GM15510 (cell line): ENCODE results near the gene TAF13.

ENCODE experiments used
- POLR2A ChIP-seq: IDR thresholded peaks from 3 replicates; pipeline ENCODE4 v1.6.1; 2011; ENCODE audit warnings: borderline replicate concordance; ENCODE audit not compliant: insufficient read length; ENCODE audit errors: extremely low read depth

The TAF13 gene, protein sequence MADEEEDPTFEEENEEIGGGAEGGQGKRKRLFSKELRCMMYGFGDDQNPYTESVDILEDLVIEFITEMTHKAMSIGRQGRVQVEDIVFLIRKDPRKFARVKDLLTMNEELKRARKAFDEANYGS

DNA sequence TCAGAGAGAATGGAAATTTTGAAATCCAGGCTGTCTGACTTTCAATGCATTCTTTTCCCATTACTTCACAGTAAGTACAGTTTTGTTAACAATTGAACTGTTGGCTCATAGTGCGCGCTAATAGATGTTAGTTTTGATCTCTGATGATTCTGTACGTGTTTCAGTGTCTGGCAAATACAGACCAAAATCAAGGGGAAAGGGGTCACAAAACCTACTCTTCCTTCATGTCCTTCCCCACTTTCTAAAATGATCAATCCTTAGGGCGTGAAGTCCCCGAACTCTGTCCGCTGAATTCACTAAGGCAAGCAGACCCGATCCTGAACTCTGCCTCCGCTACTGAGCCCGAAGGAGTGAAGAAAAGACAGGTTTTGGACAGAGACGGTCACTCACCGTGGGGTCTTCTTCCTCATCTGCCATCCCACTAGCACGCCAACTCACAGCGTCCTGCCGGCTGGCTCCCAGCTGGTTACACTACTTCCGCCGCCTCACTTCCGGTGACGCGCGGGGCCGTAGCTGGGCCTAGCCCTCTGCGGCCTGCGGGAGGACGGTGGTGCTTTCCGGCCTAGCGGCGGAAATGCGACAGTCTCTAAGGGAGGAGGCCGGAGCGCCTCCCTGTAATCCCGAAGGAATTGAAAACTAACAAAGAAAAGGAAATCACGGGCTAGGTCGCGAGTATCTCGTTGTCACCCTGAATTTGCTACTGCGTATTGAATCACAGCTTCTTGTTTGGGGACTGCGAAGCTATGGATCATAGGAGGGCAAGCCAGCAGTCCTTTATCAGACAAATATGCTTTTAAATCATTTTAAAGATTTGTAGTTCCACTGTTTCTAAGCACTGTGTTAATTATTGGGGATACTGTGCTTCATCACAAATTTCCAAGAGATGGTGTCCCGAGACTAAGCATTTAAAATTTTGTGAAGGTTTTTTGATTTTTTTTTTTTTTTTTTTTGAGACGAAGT lies at the start of gene TAF13:
TAF13 (minus strand) TSS at position 473 of the 960 bp plus-strand sequence; CDS start at position 417, 56 bp downstream.
- peak; percentile 88 for TF ChIP-seq POLR2A

DNA sequence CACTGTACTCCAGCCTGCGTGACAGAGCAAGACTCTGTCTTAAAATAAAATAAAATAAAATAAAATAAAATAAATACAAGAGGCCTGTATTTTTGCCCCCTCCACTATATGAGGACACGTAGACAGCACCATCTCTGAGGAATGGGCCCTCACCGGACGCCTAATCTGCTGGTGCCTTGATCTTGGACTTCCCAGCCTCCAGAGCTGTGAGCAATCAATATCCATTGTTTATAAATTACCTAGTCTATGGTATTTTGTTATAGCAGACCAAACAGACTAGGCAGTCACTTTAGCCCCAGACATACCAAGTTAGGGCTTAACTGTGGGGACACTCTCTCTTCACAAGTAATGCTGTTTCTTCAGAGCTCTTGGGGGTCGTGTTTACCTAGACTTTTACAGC lies 44.6 kb upstream of the TAF13 start:
- no peak for TF ChIP-seq POLR2A

DNA sequence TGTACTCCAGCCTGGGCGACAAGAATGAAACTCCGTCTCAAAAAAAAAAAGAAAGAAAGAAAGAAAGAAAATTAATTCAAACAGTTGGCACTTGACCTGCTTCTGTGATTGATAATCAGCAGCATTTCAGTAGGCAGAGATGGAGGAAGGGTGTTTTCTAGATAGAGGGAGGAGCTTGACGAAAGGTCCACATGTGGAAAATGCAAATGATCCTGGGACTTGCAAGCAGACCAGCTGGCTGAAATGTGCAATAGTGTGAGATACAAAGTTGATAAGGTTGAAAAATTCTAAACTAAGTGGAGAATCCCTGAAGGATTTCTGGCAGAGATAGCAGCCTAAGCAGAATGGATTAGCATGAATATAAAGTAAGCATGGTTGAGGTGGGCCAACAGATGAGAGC lies 42.3 kb upstream of the TAF13 start:
- TF ChIP-seq POLR2A: no peak

DNA sequence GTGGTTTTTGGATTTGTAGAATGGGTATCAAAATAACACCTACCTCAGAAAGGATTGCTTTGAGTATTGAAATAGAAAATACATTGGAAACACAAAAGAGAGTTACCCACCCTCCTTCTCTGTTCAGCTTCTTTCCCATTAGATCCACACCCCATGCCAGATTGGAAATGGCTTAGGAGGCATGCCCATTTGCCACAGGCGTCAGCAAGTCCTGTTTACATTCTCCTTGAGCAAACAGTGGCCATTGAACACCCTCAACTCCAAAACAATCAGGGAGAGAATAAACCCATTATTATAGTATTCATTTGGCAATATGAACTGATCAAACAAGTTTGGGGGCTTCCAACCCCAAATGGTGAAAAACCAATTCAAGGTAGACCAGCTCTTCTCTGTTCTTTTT lies 40.5 kb upstream of the TAF13 start:
- TF ChIP-seq POLR2A: no peak

DNA sequence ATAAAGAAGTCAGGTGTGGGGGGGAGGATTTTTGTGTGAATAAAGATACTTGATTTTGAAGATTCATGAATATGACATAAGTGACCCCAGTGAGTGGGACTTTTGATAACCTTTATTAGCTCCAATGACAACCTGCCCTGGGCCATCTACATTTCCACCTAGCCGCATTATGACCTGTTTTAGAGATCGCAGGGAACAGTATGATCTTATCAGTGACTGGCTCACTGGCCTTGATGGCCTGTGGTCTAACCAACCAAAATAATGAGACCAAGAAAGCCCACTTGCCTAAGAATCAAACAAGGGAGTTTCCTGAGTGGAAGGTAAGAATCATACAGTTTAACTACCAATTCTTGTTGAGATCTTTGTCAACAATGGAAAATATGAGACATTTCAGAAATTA lies 39.9 kb upstream of the TAF13 start:
- TF ChIP-seq POLR2A: no peak

DNA sequence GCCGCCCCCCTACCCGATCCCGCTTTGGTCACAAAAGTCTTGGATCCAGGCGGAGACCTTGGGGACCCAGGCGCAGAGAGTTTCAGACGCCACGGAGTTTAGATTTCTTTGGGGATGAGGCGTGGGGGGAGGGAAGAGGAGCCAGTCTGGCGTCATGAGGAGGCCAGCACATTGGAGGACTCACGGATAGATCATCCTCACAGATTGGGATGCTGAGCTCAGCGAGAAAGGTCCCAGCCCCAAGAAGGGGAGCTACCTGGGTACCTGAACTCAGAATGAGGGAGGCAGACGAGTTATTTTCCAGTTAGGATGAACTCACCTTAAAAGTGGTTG lies 38.5 kb upstream of the TAF13 start:
- no peak for TF ChIP-seq POLR2A

DNA sequence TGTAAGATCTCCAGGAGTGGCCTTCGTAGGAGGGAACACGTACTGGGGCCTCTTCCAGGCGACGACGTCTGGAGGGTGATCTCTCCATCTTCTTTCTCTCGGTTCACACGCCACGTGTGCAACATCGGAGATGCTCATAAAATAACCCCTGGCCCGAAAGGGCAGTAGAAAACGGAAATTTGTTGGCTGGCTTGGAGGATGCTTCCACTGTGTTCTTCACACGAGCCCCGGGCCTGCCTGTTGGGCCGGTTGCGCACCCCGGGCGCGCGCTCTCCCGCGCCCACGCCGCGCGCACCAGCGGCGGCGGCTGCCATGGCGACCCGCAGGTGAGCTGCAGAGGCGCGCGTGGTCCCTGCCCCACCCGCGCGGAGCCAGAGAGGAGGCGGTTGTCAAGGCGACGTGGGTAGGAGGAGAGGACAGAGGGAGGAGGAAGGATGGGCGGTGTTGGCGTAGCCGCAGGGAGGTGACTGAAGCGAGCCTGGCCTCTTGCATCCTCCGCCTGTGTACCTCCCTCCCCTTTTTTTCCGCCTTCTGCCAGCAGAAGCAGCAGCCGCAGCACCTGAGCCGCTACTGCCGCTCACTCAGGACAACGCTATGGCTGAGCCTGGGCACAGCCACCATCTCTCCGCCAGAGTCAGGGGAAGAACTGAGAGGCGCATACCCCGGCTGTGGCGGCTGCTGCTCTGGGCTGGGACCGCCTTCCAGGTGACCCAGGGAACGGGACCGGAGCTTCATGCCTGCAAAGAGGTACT lies 38.0 kb upstream of the TAF13 start, which contains the start of gene ELAPOR1:
ELAPOR1 (plus strand) TSS at position 526 of the 752 bp plus-strand sequence; CDS start at position 595, 69 bp downstream.
- no peak for TF ChIP-seq POLR2A

DNA sequence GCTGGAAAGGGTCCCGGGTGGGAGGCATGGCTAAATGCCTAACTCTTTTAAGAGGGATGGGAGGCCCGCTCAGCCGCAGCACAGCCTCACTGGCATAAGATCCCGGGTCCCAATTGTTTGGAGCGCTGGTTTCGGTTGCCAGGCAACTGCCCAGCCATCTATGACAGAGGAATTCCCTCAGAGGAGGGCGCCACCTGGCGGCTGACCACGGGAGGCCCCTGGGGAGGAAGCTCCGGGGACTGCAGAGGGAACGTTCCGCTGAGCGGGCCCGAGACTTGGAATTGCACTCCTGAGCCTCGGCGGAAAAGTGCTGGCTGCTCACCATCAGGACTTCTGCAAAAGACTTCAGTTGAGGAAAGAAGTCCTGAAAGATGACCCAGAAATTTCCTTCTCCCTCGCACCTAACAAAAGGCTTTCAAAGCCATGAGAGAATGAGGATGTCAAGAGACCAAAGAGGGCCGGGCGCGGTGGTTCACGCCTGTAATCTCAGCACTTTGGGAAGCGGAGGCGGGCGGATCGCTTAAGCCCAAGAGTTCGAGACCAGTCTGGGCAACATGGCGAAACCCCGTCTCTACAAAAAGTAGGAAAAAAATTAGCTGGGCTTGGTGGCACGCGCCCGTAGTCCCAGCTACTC lies 37.0 kb upstream of the TAF13 start:
- no peak for TF ChIP-seq POLR2A

DNA sequence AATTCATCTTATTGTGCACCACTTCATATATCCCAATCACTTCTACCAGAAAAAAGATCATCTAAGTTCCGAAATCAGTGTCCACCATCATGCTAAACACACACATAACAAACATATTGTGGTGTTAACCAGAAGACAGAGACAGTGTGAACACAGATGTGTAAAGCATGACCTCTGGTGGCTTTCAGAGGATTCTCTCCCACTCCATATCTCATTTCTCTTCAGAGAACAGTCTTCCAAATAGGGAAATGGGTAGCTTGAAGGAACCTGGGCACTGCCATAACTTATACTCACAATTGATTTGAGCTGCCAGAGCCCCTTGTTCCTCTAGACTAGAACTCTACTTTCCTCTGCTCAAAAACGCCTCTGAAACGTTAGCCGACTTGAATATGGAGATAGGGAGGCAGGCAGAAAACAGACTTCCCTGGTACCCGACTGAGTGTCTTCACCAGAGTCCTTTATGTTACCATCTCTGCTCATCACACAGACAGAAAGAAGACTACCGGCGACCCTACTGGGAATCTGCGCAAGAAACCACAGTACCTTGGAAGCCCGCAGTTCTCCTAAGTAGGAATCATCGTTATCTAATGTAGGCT lies 36.4 kb upstream of the TAF13 start:
- TF ChIP-seq POLR2A: no peak

DNA sequence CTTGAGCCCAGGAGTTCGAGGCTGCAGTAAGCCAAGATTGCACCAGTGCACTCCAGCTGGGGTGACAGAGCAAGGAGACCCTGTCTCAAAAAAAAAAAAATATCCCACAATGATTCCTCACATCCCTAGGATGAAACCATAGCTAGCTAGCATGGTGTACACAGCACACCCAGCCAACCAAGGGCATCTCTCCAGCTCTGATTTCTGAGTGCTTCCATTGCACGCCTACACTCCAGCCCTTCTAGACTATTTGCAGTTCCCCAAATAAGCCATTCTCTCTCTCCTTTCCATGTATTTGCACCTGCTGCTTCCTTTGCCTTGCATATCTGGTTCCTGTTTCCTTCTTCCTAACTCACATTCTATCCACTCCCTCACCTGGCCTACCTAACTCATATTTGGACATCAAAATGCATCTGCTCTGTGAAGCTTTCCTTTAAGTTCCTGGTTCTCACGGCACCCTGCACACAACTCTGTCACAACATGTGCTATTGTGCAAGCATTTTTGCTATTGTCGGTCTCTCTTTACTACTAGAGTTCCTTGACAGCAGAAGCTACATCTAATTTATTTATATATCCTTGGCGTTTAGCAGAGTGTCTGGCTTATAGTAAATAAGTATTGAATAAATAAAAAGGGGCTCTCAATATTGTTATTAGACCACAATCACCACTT lies 35.7 kb upstream of the TAF13 start:
- TF ChIP-seq POLR2A: no peak

DNA sequence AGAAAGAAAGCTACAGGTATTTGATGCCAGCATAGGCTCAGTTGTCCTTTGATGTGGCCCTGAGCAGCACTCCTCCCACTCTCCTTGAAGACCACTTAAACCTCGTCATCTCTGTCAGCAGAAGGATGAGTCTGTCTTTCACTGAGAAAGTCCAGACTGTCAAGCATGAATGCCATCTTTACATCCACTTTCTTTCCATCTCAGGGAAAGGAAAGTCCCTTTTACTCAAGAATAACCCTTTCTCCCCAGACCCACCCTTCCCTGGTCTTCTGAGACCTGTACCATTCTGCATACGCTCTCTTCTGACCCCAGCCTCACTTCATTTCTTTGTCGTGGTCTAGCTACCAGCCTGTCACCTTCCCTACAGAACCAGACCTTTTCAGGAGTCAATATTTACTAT lies 34.1 kb upstream of the TAF13 start:
- no peak for TF ChIP-seq POLR2A

DNA sequence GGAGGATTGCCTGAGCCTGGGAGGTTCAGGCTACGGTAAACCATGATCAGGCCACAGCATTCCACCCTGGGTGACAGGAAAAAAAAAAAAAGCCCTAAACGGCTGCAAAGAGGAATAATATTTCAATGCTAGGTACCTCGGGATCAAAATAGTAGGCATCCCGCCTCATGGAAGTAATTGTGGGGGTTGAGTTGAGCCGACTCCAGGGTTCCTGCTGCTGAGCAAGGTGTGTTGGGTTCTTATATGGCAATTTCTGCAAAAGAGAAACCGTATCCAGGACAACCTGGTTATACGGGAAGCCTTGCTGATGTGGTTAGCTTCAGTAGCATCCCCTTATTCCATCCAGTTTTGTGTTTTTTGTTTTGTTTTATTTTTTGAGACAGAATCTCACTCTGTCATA lies 32.0 kb upstream of the TAF13 start:
- TF ChIP-seq POLR2A: no peak

DNA sequence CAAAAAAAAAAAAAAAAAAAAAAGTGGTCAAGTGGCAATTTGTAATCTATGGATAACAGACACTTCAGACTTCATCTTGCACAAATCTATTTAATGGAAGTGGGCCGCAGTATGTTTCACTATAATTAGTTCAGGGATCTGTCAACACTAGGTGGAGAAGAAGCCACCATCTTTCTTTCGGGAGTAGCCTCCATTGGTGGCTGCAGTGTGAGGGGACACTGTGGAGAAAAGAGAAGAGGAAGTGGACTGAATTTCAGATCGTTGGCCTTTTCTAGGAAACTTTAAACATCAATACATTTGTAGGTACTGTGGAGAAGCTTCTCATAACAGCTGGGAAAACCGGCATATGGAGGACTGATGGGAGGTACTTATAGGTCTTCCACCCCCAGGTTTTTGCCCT lies 30.1 kb upstream of the TAF13 start:
- TF ChIP-seq POLR2A: no peak

DNA sequence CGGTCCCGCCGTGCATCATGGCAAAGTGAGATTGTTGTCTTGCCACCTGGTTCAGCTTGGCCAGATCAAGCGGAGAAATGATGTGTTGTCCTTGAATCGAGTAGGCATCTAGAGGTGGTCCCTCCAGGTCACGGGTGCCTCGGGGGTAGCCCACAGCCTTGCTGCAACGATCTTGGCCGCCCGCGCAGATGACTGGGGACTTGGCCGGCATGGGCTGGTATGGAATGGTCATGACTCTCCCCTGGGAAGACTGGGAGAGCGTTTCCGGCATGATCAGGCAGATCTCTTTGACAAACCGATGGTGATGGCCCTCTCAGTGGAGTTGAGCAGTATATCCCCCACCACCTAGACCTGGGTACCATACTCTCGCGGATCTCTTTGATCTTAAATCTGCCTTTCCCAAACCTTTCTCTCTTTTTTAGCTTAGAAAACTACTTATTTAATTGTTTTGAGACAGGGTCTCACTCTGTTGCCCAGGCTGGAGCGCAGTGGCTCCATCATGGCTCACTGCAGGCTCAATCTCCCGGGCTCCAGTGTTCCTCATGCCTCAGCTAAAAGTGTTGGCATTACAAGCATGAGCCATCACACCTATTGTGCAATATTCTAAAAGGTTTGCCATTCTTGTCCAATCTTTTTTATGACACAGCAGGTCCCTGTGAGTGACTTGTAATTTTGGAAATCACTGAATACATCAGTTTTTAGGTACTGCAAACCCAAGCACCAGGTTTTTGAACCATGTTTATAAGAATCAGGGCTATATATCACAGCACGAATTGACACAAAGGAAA lies 28.8 kb upstream of the TAF13 start:
- TF ChIP-seq POLR2A: no peak
